ENCODE measurements around the gene C7. TPM values are rescaled to one million over a fixed set of nuclear protein-coding genes. Genes with fewer than 3 reads are reported as not detected.

C7 gene
- total and polyA plus RNA-seq, 10 of the 15 experiments (the other 5 are each of a cell fraction or from before 2014, with no cell fraction given), result 0.90 TPM; not detected in 9

DNA sequence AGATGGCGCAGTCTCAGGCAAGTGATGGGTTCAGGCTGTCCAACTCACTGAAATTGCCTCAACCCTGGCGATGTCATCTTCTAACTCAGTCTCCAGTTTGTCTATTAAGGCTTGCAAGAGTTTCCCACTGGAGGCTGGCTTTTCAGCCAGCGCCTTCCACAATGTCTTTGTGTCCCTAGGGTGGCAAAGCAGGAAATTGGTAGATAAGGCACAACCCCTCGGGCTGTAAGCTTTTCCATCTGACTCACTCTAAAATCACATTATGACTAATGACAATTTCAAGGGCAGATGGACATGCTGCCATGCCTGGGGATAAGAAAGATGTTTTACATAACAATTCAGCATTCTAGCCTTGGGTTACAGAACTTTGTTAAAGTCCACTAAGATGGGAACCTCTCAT lies 99.9 kb downstream of the C7 start:
- DNase-seq (ENCODE audit: low read depth, low spot score), result no peak
- Histone ChIP-seq H3K4me1 (ENCODE audit: control insufficient read depth, insufficient read depth, low read length) (no peaks in the 10 kb centered on the region), H3K27ac (ENCODE audit: control insufficient read depth, insufficient read depth) (no peak overlapping the region), H3K36me3 (ENCODE audit: control insufficient read depth in 2 of 2, insufficient read depth in 2 of 2, low read length in 1 of 2) (no peaks in the 10 kb centered on the region), H3K4me2 (ENCODE audit: control insufficient read depth, insufficient read depth) (no peak overlapping the region), H3K79me2 (ENCODE audit: control insufficient read depth, insufficient read depth, low read length) (no peaks in the 10 kb centered on the region), H3K9ac (ENCODE audit: control insufficient read depth, insufficient read depth, low read length) (no peak overlapping the region), H4K20me1 (ENCODE audit: control insufficient read depth, insufficient read depth) (no peaks in the 10 kb centered on the region), H3K27me3 (replicated peaks in 1 of 2; ENCODE audit: control insufficient read depth in 2 of 2, insufficient read depth in 2 of 2, low read length in 1 of 2) (no peaks in the 10 kb centered on the region), H3K4me3 (no peak overlapping the region), H3K9me3 (replicated peaks; ENCODE audit: control insufficient read depth, insufficient read depth, low read length) (no peaks in the 10 kb centered on the region), H2AFZ (ENCODE audit: control insufficient read depth, low read depth, low read length) (no peak overlapping the region)
- ATAC-seq, result no peak
- POLR2A ChIA-PET, result no interaction called here
- SMC1A ChIA-PET (ENCODE audit: uncharacterized antibody, unreplicated experiment), result no interaction called here
- intact Hi-C loops (cut with micrococcal nuclease; ENCODE audit: unreplicated experiment), result no loop called here
- no TSS peak for BruUV-seq (replicated peaks)
- no peak for FAIRE-seq
- no peak for TF ChIP-seq YY1 (IDR thresholded peaks at IDR 0.05; ENCODE audit: low read depth, low read length)
- TF ChIP-seq POU2F2 (IDR thresholded peaks at IDR 0.05; ENCODE audit: borderline replicate concordance, low read depth, low read length), result no peak
- TF ChIP-seq SKIL (IDR thresholded peaks at IDR 0.05; ENCODE audit: low read depth, poor library complexity, severe bottlenecking), result no peak
- no peak for TF ChIP-seq STAT3 (IDR thresholded peaks at IDR 0.05; ENCODE audit: low read depth, low read length)
- no peak for TF ChIP-seq RFX5 (IDR thresholded peaks at IDR 0.05; ENCODE audit: low read depth, low read length)
- TF ChIP-seq YBX1 (IDR thresholded peaks at IDR 0.05), result no peak
- no peak for TF ChIP-seq CBX5 (IDR thresholded peaks at IDR 0.05; ENCODE audit: low read depth)
- no peak for TF ChIP-seq GABPA (IDR thresholded peaks at IDR 0.05; ENCODE audit: low read depth)
- TF ChIP-seq EED (IDR thresholded peaks at IDR 0.05; ENCODE audit: low read depth), result no peak
- TF ChIP-seq, protein P1, sequence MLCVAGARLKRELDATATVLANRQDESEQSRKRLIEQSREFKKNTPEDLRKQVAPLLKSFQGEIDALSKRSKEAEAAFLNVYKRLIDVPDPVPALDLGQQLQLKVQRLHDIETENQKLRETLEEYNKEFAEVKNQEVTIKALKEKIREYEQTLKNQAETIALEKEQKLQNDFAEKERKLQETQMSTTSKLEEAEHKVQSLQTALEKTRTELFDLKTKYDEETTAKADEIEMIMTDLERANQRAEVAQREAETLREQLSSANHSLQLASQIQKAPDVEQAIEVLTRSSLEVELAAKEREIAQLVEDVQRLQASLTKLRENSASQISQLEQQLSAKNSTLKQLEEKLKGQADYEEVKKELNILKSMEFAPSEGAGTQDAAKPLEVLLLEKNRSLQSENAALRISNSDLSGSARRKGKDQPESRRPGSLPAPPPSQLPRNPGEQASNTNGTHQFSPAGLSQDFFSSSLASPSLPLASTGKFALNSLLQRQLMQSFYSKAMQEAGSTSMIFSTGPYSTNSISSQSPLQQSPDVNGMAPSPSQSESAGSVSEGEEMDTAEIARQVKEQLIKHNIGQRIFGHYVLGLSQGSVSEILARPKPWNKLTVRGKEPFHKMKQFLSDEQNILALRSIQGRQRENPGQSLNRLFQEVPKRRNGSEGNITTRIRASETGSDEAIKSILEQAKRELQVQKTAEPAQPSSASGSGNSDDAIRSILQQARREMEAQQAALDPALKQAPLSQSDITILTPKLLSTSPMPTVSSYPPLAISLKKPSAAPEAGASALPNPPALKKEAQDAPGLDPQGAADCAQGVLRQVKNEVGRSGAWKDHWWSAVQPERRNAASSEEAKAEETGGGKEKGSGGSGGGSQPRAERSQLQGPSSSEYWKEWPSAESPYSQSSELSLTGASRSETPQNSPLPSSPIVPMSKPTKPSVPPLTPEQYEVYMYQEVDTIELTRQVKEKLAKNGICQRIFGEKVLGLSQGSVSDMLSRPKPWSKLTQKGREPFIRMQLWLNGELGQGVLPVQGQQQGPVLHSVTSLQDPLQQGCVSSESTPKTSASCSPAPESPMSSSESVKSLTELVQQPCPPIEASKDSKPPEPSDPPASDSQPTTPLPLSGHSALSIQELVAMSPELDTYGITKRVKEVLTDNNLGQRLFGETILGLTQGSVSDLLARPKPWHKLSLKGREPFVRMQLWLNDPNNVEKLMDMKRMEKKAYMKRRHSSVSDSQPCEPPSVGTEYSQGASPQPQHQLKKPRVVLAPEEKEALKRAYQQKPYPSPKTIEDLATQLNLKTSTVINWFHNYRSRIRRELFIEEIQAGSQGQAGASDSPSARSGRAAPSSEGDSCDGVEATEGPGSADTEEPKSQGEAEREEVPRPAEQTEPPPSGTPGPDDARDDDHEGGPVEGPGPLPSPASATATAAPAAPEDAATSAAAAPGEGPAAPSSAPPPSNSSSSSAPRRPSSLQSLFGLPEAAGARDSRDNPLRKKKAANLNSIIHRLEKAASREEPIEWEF (IDR thresholded peaks at IDR 0.05; ENCODE audit: insufficient replicate concordance, low read depth, low read length), result no peak
- RAD21 ChIA-PET (ENCODE audit: unreplicated experiment), result no interaction called here
- CTCF ChIA-PET, result no interaction called here
- in situ Hi-C loops (cut with MboI), result no loop called here
- 1% methylated on average over 4 of the region's 4 CpGs for WGBS (ENCODE audit: insufficient coverage, insufficient replicate concordance, low lambda C conversion rate, missing lambda C conversion rate)
